ENCODE results near the gene NBAS.

GRCh38 chr2:15220603-15221002 is 340.5 kb downstream of the NBAS start:
- no peak for TF ChIP-seq CTCF (IDR thresholded peaks at IDR 0.05)
- TF ChIP-seq POLR2AphosphoS5 (IDR thresholded peaks at IDR 0.05; ENCODE audit: low read depth, low read length), result no peak
- TF ChIP-seq TCF7L2 (IDR thresholded peaks at IDR 0.05; ENCODE audit: low read depth, low read length), result no peak
- TF ChIP-seq REST (IDR thresholded peaks at IDR 0.05; ENCODE audit: insufficient read depth in 1 of 2, low read depth in 2 of 2, low read length in 1 of 2), result no peak
- no peak for TF ChIP-seq SIN3A (IDR thresholded peaks at IDR 0.05; ENCODE audit: borderline replicate concordance, insufficient read depth, low read depth, low read length)

All from Panc1 (cell line).